Endometrium (tissue), 2 donors: Measurements from ENCODE around the gene STX10.

Source experiments
- FAIRE-seq: peaks from 2 replicates; lab custom pipeline; 2012; peaks lifted over from hg19 to GRCh38; lab: Jason Lieb, UNC
- donor health status: control.
- donor health status: control.

The STX10 gene

DNA sequence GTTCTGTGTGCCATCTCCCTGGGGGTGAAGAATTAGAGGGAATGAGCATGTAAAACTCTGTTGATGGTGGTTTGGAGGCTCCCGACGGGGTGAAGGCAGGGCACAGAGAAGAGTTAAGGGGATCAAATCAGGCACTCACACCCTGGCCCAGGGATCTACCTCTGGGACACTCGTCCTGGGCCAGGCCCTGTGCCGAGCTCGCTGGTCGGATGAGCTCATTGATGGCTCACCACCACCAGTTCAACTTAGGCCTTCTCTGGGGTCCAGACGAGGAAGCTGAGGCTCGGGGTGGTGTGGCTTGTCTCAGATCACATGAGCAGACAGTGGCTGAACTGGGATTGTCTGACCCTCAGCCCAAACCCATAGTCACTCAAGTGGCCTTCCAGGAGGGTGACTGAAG lies 30.5 kb downstream of the STX10 start:
- FAIRE-seq, result no peak

DNA sequence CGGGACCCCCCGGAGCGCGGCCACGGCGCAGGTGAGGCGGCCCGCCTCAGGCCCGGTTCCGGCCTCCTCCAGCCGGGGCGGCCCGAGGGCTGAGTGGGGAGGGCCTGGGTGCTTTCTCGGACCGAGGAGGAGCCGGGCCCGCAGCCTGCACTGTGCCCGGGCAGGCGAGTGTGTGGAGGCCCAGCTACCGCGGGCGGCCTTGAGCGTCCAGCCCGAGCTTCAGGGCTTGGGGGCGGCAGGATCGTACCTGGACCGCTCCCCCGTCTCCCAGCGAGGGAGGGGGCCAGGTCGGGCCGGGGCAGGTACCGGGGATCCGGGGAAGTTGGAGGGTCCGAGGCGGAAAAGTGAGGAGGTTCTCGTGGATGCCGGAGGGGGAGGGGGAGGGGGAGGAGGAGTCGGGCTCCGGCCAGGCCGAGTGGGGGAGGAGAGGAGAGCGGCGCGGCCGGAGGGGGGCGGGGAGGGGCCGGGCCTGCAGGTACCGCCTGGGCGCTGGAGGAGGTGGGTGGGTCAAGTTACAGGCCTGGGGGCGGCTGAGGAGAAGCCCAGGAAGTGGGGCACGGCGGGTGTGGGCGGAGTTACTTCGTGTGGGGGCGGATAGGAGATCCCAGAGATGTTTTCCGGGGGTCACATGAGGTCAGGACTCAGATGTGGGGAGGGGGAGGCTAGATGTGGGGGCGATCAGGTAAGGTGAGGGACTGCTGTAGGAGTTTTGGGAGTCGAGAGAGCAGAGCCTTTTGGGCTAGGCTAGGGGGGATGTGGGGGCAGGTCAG lies 31.6 kb downstream of the STX10 start:
- FAIRE-seq, result no peak

DNA sequence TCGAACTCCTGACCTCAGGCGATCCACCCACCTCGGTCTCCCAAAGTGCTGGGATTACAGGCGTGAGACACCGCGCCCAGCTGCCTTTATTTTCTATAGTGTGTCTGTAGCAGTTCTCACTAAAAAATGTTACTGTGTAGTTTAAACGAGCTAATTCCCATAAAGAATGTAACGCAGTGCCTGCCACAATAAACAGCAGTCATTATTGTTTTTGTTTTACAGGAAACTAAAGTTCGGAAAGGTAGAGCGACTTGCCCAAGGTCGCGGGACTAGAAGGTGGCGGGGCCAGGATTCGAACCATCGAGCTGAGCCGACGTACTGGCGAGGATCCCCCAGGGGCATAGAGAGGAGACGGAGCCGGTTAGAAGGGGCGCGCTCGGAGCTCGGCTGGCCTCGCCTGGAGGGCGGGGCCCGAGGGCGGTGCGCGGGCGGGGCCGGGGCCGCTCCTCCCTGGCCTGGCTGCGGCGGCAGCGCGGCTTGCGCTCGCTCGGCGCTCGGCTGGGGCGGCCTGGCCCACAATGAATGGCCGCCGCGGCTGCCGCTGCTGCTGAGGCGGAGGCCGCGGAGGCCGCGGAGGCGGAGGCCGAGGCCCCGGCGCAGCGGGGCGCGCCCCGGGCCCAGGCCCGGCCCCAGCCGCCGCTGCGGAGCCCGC lies 32.3 kb downstream of the STX10 start, which contains the start of gene NACC1:
NACC1 (plus strand) TSS at position 493 of the 652 bp plus-strand sequence. CDS start 16,944 bp downstream, outside the sequence.
- FAIRE-seq, result no peak

DNA sequence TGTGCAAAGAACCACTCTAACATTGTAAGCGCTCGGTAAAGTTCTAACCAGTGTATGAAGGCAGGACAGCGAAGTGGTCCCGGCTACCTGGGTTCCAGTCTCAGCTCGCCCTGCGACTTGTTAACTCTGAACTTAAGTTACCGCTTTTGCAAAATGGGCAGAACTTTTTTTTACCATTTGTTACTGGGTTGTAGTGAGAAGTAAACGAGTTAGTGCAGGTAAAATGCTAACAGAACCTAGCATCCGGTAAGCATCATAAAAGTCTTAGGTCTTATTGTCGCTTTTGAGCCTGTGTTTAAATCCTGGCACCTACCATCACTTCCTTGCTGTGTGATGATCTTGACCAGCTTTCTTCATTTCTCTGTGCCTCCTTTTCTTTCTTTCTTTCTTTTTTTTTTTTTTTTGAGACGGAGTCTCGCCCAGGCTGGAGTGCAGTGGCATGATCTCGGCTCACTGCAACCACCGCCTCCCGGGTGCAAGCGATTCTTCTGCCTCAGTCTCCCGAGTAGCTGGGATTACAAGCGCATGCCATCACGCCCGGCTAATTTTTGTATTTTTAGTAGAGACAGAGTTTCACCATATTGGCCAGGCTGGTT lies 32.9 kb downstream of the STX10 start:
- no peak for FAIRE-seq

DNA sequence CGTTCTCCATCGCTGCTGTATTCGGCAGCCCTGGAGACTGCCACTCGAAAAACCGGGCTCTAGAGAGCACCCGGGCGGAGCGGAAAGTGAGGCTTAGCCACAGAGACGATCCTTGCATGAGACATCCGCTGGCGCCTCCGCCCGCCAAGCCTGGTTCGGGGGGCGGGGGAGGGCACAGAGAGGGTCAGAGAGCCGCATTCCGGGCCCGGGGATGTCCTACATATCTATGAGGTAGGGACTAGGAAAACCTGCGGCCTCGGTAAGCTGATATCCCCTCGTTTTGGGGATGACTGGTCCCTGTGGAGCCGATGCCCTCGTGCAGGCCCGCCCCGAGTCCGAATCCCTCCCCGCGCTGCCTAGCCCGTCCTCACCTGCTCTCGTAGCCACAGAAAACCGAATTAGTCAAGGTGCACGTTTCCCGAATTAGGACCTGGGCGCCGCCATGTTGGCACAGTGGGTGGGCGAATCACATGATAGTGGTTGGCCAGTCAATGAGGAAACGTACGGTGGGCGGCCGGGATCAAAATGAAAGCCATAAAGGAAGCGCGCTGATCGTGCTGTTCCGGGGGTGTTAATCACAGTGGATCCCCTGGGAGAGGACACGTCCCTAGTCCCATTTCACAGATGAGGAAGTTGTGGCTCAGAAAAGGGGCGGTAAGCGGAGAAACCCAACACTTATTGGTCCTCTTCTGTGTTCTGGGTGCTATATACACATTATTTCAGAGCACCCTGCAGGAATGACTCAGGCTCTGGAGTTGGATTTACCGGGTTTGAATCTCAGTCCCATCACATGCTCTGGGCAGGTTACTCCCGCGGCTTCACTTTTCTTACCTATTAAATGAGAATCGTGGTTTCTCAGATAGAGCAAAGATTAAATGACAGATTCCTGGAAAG lies 33.6 kb downstream of the STX10 start, which contains the start of gene TRMT1:
TRMT1 (minus strand) TSS at position 459 of the 894 bp plus-strand sequence; CDS start at position 118, 341 bp downstream.
- no peak for FAIRE-seq

DNA sequence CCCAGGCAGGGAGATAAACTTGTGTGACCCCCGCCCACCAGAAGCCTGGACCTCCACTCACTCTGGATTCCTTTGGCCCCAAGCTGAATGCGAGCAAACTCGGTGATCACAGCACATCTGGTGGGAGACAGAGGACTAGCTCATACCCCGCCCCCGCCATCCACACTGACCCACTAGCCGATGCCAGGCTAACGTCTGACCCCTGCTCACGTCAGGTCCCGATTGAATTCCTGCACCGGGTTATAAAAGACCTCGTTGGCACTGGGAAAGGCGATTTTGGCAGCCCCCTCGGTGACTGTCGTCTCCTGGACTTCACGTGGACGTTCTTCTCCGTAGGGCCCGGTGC lies 34.3 kb downstream of the STX10 start:
- no peak for FAIRE-seq

DNA sequence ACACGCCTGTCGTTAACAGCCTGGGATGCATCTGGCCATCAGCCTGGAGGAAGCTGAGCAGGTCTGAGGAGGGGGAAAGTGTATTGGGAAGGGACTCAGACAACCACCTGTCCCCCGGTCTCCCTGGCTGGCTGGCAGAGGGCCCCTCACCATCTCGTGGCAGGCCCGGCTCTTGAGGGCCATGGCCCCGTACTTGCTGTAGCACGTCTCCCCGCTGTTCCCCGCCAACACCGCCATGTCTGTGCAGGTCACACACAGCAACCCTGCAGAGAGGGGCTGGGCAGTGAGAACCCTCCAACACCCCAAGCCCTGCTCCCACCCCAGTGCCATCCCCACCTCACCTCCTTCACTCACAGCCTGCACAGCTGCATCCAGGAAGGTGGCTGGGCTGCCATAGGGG lies 37.6 kb downstream of the STX10 start:
- FAIRE-seq, result no peak

DNA sequence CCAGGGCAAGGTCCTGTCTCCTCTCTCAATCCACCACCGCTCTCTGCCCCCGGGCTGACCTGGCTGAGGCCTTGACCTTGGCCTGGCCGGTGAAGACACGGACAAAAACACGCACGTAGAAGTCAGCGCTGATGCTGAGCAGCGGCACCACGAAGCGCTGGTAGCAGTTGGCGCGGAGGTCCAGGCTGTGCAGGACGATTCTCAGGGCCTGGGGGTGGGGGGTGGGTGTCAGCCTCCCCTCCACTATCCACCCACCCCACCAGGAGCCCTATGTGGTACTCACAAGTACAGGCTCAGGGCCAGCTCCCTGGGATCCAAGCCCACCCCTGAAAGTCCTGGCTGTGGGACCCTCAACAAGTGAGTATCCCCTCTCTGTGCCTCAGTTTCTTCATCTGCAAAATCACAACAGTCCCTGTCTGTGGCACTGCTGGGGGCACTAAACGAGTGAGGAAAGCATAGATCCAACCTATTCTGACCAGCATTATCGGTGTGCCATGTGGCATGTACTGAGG lies 40.0 kb downstream of the STX10 start:
- FAIRE-seq, result no peak

DNA sequence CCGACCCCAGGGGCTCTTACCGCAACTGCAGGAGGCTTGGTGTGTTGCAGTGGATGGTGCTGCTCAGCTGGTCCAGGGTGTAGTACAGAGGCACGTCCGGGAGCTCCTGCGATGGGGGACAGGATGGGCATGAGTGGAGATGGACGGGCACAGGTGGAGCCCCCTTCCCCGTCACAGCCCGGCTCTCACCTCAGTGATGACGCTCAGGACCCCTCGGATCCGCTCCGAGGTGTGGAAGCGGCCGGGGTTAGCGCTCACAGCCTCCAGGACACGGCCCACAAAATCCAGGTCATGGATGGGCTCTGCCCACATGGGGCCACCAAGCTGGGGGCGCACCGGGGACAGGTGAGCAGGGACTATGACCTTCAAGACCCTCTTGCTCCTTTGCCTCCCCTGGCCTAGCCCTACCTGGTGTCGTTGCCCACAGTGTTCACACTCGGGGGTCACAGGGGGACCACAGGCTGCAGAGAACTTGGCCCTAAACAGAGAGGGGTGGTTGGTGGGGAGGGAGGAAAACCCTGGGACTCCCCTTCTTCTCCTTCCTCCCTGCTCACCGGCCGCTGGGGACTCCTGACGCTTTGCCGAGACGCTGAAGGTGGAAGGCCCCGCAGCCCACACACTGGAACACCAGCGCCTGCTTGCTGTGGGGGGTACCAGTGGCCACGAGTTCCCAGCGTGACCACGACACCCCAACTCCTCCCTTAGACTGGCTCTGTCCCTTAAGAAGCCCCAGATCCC lies 40.6 kb downstream of the STX10 start:
- no peak for FAIRE-seq

DNA sequence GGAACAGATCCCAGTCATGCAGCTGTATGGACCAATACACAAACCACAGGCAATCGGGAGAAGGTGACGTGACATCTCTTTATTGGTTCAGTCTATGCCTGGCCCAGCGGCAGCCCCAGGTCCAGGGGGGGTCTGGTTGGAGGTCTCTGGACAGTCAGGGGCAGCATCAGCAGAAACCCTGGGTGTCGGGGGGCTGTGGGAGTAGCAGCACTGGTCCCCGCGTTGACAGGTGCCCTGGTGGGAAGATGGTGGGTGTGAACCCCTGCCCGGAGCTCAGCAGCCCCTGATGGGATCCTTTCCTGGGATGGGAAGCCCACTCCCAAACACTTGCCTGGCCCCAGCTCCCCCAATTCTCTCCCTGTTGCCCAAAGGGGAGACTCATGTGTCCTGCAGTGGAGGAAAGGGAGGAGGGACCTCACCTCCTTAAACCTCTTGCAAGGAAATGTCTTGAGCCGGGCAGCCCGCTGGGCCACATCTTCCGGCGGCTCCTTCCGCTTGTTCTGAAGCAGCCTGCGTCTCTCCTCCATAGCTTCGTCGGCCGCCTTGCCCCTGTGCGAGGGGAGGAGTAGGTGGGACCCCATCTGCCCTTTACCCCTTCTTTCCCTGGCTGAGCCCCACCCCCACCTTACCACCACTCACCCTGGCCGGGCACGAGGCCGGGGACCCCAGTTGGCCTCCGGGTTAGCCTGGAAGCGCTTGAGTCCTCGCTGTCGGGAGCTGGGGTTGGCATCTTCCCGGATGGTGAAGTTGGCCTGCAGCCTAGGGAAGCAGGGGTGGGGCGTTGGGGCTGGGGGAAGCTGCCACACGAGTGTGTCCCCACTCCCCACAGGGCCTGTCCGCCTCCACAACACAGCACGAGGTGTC lies 45.1 kb downstream of the STX10 start:
- FAIRE-seq, result no peak

DNA sequence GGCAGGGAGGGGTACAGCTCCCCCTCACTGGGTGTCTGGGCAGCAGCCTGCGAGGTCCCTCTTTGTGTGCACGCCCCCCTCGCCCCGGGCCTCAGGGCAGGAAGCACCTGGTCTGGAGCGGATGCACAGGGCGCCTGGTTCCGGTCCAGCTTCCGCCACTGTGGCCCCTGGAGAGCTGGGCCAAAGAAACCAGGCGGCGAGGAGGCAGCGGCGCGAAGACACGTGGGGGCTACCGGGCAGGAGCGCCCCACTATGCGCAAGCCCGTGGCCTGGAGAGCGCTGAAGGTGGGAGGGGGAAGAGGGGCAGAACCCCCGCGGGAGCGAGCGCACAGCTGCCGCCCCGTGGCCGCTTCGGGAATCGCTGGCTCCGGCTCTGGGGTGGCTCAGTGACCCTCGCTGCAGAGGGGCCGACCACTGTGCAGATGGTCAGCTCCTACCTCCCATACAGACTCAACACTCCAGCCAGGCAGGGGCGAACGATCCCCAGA lies 45.8 kb downstream of the STX10 start:
- FAIRE-seq, result no peak

DNA sequence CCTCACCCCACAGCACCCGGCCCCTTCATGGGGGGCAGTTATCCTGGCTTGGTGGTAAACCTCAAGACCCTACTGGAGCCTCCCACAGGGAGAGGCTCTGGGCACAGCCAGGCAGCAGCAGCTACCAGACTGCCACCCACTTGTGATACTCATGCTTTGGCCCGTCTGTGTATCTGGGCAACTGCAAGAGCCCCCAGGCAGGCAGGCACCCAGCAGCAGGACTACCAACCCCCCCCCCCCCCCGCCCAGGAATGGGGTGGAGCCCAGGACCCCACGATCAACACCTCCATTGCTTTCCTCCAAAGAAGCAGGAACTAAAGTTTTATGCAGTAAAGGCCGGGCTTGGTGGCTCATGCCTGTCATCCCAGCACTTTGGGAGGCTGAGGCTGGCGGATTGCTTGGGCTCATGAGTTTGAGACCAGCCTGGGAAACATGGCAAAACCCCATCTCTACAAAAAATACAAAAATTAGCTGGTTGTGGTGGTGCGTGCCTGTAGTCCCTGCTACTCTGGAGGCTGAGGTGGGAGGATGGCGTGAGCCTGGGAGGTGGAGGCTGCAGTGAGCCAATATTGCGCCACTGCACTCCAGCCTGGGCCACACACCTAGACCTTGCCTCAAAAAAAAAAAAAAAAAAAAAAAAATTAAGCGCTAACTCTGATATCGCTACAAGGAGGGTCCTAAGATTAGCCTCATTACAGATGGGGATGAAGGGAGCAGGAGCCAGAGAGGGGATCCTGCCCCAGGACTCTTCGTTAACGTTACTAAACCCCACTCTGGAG lies 46.4 kb downstream of the STX10 start:
- no peak for FAIRE-seq

DNA sequence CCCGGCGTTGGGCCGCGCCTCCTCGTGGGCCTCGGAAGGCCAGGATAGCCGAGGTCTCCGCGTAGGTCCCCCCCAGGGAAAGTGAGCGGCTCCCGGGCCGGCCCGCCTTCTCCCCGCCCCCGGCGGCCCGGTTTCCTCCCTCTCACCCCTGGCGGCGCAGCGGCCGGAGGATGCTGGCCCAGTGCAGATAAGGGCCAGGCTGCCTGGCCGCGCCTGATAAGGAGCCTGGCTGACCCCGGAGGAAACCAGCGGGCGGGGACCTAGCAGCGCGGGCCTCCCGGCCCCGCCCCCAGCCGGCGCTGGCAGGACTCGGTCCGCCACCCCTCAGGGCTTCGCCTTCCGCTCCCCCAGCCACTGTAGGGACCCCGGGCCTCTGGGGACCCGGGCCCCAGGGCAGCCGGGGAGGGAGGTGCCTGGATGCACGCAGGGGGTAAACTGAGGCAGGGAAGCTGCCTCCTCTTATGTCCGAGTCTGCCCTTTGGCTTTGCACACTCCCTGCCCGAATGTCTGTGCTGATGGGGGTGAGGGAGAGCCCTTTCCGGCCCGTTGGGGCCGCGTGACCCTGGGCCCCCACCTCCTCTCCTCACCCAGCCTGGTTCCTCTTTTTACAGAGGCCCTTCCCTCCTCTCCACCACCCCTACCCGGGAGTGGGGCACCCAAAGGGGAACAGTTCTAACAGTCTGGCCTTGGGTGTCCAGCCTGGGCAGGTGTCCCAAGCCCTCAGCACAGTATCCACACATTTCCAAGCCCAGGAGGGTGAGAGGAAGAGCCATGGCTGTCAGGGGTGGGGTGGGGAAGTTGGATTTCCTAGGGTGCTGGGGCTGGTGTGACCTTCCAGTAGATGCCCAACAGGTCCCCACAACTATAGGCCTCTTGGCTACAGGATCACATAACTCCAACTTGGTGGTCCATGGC lies 47.3 kb downstream of the STX10 start, which contains the start of gene LYL1:
LYL1 (minus strand) TSS at position 193 of the 915 bp plus-strand sequence. CDS start 1,687 bp downstream, outside the sequence.
- no peak for FAIRE-seq

DNA sequence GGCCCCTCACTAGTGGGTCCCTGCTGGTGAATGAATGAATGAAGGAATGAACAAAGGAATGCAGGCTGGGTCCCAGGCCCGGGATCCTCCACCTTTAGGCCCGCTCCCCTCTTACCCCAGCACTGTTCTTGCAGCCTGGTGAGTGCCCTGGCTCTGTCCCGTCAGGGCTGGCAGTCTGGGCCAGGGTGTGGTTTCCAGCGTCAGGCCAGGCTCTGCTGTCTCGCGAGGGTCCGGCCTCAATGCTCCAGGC lies 47.8 kb downstream of the STX10 start:
- FAIRE-seq, result no peak

DNA sequence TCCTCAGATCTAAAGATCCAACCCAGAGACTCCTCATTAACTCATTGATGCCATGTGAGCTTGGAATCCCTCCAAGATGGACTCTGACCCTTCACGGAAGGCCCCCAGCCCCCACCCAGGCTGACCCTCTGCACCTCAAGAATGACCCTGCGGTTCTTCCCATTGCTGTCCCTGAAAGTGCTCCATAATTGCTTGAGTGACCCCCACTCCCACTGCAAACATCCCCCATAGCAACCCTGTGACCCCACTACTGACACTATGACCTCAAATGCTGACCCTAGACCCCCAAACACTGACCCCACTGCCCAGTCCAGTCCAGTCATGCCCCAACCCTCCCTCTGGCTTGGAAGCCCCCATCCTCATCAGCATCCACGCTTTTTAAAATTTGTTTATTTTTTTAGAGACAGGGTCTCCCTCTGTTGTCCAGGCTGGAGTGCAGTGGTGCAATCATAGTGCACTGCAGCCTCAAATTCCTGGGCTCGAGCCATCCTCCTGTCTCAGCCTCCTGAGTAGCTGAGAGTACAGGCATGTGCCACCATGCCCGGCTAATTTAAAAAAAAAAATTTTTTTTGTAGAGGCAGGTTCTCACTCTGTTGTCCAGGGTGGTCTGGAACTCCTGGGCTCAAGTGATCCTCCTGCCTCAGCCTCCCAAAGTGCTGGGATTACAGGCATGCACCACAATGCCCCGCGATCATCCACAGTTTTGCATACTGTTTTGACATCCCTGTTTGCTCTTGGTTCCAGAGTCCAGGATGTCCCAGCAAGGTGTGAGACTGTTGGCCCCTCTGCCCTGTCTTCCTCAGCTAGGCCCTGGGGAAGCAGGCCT lies 48.4 kb downstream of the STX10 start:
- FAIRE-seq, result no peak

DNA sequence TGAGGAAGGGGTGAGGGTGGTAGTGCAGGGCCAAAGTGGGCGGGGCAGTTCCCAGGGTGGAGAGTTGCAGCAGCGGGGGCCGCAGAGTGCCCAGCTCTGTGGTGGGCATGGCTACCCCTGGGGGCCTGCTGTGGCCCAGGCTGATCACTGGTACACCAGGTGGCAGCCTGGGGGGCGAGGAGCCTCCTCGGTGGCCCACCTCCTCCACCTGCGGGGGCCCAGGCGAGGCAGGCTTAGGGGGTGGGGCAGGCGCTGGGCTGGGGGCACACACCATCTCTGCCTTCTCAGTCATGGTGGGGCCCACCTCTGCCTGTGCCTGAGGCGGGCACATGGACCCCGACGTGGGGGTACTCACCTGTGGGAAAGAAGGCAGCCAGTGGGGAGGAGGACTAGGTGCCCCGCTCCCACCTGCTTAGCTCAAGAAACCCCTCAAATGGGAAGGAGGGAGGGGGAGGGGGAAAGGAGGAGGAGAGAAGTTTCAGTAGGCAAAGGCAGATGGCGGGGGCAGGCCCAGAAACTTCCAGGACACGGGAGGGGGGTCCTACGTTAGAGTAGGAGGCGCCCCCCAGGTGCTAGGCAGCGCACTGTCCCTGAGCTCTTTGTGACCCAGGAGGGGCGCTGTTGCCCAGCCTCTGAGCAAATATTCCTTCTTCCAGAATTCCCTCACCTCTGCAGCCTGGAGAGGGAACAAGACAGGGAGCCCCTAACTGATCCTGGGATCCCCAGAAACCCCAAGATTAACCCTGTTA lies 49.2 kb downstream of the STX10 start:
- FAIRE-seq, result no peak
